Embryonic facial prominence (tissue), 1 donor: ENCODE results near the gene DCTN2.

Source experiments
- DNase-seq: peaks from one replicate; pipeline ENCODE4 v3.0.0-alpha.2; 2016; ENCODE audit errors: extremely low spot score

DCTN2 gene

DNA sequence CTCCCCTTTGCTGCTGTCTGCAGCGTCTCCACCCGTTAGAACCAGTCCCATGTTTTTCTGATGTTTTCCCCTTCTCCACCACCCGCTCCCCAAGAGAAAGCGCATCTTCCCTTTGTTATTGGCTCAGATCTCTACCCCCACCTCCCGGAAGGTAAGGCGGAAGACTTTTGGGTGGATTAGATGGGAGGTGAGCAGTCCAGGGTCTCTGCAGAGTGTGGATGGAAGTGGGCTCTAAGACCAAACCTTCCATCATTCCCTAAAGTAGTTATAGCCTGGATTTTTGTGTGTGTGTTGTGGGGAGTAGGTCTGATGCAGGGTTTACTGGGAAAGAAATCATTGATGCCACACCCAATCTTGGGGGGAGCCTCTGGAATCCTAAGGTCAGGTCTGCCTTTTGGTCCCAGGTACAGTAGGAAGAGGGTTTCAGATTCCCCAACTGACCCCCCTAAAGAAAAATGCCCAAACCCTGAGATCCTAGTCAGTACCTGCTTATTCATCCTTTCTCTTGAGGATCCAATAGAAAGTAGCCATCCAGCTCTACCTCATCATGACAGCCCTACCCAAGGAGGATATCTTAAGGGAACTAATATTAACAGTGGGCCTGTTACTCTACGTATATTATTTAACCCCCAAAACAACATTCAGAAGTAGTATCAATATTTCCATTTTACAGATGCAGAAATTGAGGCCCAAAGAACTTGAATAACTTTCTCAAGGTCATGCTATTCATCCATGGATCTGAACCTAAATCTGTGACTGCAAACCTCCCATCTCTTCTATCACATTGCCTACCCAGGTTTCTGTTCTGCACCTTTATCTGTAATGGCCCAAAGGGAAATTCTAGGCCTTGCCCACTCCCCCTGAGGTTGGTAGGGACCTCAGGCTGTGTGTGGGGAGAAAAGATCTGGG, 3.9 kb upstream of the DCTN2 start:
- DNase-seq: no peak

DNA sequence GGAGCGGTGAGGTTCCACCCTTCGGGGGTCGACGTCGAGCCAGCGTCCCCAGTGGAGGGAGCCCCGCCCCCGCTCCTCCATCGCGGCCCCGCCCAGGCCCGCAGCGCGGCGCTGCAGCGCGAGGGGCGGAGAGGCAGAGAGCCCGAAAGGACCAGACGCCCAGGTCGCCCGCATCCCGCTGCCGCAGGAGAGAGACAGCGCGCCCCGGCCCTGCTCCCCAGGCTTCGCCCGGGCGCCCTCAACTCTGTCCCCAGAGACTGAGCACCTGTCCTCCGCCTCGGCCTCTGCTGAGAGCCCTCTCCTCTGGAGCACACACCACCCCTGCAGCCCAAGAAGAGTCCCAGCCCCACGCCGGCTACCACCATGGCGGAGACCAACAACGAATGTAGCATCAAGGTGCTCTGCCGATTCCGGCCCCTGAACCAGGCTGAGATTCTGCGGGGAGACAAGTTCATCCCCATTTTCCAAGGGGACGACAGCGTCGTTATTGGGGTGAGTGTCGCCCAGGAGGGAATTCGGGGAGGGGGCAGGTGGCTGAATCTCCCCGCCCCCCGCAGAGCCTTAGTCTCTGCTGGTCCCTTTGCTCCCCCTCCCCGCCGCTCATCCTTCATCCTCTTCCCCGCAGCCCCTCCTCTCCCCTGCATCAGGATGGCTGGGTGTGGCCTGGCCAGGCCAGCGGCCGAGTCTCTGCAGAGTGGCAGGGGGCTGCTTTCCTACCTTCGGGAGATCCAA, 3.1 kb upstream of the DCTN2 start, which contains the start of gene KIF5A:
KIF5A (plus strand) TSS at position 136 of the 732 bp plus-strand sequence; CDS start at position 364, 228 bp downstream.
- DNase-seq: no peak

DNA sequence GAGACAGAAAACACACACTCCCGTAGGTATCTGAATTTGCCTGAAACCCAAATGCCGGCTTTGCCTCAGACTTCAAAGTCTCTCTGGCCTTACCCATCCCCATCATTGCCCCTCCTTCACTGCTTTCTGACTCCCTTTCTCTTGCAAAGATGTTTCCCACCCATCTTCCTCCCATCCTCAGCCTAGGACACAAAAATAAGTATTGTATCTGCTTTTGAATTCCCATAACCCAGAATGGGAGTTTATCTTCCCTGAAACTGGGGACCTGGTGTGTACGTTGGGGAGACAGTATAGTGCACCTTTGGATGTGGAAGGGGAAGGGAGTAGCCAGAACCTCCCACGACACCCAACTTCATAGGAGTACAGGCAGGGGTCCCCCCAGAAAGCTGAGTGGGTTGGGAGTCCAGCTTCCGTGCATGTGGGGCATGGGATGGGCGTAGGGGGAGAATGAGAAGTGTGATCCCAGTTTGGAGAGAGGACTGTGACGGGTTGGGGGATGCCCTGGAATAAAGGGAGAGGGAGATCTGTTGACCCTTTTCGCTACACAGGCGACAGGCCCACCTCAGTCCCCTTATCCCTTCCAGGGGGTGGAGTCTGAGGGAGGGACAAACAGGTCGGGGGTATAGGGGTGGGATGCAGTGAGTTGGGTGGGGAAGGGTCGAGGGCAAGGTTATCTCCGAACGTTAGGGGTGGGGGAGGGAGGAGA, 2.4 kb upstream of the DCTN2 start:
- no peak for DNase-seq

DNA sequence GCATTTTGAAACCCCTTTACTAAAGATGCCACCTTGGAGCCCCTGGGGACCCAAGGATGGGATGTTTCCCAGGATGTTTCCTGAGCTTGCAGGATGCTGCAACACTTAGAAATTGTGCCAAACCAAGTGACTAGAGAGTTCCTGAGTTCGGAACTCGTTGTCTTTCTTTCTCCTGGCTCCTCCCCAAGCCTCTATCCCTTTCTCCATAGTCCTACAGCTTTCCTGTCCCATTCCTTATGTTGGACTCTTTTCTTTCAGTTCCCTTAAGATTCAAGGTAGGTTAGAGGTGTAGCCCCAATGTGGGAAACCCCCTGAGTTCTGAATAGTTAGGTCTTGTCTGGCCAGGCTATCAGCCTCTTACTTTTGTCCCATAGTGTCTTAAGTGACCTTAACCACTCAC, 1.5 kb upstream of the DCTN2 start:
- DNase-seq: no peak

DNA sequence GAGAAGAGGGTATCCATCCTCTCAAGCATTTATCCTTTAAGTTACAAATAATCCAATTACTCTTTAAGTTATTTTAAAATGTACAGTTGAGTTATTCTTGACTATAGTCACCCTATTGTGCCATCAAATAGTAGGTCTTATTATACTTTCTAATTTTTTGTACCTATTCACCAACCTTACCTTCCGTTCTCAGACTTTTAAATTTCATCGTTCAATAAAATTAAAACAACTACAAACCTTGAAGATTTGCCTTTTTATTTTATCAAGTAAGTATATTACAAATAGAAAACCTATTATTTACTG, 972 bp upstream of the DCTN2 start:
- no peak for DNase-seq

DNA sequence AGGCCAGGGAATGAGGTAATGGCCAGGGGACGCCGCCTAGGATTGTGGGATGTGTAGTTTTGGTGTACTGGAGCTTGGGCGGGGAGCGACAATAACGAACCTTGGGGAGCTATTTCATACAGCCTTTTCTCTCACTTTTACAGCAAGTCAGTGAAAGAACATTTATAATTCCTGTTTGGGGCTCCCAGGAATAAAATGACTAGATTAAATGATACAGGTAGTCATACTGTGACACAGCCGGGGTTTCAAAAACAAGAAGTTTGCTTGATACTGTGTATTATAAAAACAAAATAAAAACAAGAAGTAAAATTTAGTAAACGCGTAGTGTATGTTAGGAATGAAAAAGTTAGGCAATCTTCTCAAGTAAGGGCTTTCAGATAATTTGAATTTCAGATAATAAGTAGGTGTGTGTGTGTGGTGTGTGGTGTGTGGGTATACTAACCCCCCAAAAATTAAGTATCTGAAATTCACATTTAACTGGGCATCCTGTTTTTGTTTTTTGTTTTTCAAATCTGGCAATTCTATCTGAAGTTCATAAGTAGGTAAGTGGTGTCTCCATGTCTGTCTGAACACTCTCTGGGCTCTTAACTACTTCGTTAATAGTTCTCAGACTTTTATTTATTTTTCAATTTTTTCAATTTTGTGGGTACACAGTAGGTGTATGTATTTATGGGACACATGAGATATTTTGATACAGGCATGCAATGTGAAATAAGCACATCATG, 458 bp upstream of the DCTN2 start:
- no peak for DNase-seq

DNA sequence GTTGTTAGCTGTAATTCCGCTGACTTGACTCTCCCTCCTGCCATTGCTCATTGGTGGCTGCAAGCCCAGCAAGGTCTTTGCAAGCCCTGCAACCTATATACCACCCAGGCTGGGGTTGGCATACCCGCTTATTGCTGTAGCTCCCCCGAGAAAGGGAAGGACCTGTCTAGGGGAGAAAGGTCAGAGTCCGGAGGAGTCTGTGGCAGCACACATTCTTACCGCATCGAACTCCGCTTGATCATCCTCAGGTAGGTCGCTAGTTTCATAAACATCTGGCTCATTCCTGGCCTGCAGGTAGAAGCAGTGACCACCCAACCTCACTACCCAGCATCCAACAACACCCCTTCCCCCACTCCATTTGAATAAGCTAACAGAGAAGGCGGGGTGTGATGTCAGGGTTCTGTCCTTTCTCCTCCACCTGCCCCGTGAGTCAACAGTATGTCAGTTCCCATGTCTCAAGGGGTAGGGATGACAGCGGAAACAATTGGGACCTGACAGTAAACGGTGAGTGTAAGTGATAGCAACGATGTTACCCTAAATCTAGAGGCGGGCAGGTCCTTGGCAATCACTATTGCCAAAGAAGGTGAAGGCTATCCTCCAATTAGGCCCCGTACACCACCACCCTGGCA, 1.1 kb downstream of the DCTN2 start:
- DNase-seq: no peak

DNA sequence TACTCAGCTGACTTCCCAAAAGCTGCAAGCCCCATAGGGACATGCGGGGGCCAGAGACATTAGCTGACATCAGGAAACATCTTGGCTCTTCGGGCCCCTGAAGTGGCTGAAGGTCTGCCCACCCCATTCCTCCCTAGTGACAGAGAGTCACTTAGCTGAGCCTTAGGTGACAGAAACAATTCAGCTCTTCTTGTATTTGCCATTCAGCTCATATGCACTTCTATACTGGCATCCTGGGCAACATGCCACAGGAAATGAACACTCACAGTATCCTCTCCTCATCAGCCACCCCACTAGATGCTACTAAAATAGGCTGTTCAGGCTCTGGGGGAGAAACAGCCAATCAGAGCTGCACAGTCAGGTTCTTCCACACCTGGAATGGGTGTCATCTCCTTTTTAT, 3.4 kb downstream of the DCTN2 start:
- no peak for DNase-seq

DNA sequence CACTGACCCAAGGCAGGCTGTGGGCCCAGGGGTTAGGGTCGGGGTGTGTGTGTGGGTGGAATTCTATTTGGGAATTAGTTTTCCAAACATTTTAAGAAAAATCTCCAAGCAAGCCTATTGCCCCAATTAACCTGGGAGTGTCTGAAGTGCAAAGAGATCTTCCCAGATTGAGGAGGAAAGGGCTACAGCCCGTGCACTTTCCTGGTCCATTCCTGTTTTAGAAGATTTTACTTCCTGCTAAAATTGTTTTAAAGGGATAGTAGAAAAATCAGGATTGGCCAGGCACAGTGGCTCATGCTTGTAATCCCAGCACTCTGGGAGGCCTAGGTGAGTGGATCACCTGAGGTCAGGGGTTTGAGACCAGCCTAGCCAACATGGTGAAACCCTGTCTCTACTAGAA, 5.3 kb downstream of the DCTN2 start:
- no peak for DNase-seq

DNA sequence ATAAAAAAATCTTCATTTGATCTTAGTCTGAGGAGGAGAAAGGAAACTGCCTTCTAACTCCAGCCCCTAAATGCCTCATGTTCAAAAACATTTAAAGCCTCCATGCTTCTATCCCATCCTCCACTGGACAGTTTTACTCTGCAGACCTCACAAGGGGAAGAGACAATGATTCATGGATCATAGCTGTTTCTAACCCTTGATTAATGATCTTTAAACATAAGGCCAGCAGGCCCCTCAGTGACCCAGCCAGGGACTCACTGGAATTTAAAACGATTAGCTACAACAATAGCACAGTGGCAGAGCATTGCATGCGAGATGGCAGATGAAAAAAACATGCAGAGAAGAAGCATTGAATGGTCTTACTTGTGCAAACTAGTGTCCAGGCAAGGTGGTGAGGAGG, 6.0 kb downstream of the DCTN2 start:
- DNase-seq: no peak

DNA sequence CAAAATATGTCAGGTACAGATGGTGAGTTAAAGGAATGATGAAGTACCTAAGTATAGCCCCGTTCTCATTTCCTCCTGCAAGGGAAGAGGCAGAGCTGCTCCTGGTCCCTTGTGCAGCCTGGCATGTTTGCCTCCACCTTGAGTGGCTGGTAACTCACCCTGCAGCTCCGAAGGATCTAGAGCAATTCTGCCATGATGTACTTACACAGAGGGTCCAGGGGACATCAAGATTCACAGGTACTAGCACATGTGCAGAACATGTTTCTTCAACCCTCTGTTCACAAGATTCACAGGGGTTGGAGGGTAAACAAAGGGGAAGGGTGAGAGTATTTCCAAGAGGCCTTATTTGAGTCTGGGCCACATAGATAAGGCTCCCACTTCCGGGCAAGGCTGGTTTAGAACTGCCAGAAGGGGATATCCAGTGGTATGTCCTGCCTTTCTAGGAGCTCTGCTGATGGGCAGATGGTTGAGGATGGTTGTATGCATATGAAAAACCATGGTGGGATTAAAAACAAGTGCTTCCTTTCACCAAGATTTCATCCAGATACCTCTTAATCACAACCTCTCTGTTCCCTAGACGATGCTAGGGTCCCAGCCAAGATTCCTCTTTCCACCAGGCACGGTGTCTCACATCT, 7.7 kb downstream of the DCTN2 start:
- no peak for DNase-seq

DNA sequence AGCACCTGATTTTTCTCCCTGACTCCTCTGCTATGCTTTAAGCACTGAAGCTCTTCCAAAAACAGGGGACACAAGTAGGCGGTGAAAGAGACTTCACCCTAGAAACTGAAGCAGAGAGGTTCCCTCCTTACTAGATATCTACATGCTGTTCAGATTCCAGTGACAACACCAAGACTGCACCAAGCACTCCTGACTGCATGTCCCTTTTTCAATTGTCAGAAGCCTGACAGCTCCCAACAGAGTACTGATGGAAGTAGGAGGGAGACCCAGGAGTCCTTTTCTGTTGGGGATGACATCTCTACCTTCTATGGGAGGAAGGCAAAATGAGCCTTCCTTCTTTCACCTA, 10.4 kb downstream of the DCTN2 start:
- DNase-seq: no peak

DNA sequence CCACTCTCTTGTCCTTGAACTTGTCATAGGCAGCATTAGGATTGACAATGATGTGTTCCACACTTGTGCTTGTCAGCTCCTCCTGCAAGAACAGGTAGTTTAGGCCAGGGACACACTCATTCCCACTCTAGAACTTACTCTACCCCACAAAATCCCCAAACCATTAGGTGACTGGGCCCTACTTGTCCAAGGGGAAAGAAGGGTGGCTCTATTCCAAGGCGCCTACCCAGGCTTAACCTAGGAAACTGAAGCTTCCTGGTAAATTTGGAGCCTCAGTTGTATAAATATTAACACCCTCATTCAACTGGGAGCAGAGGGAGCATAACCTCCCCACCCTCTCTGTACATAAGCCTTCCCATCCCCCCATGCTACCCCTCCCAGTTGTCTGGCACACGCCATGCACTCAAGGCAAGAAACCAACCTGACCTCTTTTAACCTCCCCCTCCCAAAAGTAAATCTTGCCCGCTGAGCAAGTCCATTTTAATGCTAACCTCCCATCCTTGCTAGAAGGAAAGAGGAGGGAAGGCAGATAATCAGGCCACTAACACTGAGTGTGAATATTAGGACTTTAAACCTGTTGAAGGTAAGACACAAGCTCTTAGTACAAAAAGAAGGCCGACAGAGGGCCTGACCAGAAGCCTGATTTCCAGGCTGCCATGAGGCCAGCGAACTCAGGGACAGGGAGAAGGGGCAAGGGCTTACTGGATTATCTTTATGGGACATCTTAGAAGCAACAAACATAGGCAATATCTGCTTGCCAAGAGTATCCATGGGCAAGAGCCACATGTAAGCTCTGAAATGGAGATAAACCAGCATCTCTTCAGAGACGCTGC, 11.0 kb downstream of the DCTN2 start:
- no peak for DNase-seq

DNA sequence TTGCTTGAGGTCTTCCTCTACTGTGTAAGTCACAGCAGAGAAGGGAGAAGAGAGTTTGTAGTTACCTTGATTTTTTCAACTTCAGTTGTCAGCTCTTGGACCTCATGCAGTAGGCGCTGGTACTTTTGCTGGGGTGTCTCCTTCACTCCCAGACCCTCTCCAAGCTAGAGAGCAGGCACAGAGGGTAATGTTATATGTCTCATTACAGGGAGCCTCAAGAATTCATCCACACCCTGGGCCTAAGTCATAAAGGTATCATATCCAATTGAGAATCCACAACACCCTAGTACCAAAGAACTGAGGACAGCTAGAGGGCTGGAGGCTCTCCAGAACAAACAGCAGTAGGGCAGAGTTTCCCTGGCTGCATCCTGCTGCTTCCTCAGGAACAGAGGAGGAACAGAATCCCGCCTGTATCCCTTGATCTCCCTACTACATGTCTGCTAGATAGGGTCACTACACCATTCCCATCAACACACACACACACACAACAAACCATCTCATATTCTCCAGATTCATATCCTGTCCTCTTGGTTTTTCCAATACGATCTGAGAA, 11.9 kb downstream of the DCTN2 start:
- no peak for DNase-seq

DNA sequence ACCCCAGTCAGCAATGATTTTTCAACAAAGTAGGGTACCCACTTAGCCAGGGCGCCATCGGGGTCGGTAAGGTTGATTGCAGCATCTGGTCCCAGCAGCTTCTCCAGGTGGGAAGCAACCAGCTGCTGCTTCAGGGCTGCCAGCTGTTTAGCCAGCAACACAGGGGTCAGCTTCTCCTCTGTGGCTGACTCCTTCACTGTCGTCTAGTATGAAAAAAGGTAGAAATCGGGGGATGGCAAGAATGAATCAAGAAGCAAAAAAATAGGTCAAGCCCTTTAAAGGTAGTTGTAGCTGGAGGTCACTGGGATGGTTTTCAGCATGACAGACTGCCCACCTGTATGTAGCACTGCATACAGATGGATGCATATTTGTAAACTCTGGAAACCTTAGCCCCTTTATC, 12.7 kb downstream of the DCTN2 start:
- DNase-seq: no peak

DNA sequence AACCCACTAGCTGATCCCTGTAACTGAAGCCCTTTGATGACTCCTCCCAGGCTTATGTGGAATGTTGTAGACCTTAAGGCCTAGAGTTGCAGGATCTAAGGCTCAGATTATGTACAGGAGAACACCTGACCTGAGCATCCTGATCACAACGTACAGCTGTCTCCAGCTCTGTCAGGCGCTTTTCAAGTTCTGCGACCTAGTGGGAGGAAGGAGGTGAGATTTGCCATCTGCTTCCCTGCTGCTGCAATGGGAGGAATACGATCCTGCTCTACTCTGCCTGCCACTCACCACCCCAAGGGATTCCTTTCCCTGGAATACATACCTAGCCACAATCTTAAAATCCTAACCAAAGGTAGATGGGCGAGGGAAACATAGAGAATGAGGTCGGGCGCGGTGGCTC, 13.9 kb downstream of the DCTN2 start:
- DNase-seq: no peak

DNA sequence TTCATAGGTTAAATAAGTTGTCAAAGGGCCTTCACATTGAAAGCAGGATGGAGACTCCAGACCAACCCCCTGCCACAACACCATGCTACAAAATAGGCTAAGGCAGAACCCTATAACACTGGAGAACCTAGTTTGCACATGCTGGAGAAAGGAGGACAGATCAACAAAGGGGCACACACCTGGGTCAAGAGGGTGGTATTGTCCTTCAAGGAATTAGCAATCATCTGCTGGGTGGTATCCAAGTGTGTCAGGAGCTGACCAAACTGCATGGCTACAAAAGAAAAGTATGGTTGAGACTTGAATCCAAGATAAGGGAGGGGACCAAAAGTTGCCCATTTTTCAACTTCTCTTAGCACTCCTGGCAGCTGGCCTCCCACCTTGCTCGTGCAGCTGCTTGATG, 15.2 kb downstream of the DCTN2 start:
- DNase-seq: no peak

DNA sequence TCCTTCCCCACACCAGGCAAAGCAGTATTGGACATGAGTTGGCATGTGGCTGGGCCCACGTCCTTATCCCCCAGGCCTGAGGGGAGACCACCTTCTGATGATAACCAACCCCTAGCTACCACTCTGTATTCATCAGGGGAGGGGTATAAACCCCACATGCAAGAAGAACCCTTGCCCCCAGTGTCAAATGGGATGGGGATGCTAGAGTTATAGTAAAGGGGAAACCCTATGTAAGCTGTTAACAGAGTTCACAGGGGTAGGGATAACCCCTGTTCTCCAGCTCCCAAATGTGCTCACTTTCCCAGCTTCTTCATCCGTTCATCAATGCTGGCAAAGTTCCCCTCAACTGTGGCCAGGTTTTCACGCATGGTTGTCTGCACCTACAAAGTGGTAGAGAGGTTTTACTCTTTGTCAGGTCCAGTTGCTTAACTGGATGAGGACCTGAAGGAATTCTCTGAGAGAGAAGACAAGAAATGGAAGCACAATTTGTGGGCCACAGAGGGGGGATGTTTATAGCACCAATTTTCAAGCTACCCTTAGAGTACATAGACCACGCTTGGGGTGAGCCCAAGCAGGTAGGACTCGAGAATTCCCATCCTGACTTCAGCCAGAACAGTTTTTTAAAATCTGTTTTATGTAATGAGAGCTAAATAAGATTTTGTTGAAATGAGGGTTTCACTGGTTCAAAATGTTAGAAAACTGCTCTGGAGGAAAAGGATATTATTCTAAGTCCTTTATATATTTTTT, 16.4 kb downstream of the DCTN2 start:
- DNase-seq: no peak

DNA sequence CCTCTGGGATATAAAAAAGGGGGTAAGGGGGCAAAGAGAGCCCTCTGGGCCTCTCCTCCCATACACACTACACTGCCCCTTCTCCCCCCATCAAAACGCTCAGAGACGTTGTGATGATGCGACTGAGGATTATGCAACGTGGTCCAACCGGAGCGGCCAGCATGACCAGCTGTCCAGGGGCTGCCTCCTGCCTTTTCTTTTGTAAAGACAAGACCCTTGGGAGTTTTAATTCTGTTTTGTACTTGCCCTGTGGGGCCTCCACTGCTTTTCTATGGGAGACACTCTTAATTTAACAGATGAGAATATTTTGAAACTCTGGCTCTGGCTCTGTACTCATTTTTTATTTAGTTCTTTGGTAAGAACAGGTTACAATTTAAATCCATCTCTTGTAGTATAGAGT, 17.2 kb downstream of the DCTN2 start:
- DNase-seq: no peak
